Suprapubic skin (tissue), 4 donors: ENCODE results near the gene CASKIN2.

Experiments used
- POLR2A ChIP-seq, 2 donors: fragments of 450-650 bp; IDR thresholded peaks; one replicate each; pipeline ENCODE4 v1.6.1; 2017; ENCODE audit warnings: antibody characterized with exemption in 2 of 2, mild to moderate bottlenecking in 2 of 2, moderate library complexity in 2 of 2
- POLR2AphosphoS5 ChIP-seq, 3 donors: sonication (generic); formaldehyde crosslinking; IDR thresholded peaks; one replicate each; pipeline ENCODE4 v1.6.1; 2017; ENCODE audit warnings: antibody characterized with exemption in 3 of 3
- TF ChIP-seq, protein P1 (sequence below), 2 donors: fragments of 200-600 bp in 1 of 2; fragments of 450-650 bp in 1 of 2; sonication (generic) in 1 of 2; IDR thresholded peaks; one replicate each; pipeline ENCODE4 v1.5.1; 2016 to 2019; ENCODE audit warnings: antibody characterized with exemption in 2 of 2, mild to moderate bottlenecking in 1 of 2, moderate library complexity in 1 of 2

DNA sequence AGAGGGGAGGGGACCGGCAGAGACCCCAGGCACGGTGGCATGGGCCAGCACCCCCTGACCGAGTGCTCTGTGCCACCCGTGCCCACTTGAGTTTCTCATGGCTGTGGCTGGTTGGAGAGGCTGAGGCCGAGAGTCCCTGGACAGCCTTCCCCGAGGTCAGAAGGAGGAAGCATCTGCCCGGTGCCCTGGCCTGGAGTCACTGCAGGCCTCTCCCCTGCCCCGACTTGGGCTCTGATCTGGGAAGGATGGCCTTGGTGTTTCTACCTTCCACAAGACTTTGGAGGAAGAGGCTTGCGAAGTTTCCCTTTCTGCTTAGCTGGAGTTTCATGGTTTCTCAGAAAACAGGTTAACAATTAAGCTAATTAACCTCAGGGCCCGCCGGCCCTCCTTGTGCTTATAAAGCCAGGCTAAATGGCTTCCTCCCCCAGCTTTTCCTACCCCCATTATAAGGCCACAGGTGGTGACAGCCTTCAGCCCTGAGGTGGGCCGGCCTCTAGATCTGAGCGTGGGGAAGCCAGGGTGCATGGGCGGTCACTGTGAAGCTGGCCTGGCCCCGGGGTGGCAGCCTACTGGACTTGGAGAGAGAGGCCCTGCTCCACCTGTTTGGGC is 27.5 kb upstream of the CASKIN2 start:
- TF ChIP-seq, protein P1, sequence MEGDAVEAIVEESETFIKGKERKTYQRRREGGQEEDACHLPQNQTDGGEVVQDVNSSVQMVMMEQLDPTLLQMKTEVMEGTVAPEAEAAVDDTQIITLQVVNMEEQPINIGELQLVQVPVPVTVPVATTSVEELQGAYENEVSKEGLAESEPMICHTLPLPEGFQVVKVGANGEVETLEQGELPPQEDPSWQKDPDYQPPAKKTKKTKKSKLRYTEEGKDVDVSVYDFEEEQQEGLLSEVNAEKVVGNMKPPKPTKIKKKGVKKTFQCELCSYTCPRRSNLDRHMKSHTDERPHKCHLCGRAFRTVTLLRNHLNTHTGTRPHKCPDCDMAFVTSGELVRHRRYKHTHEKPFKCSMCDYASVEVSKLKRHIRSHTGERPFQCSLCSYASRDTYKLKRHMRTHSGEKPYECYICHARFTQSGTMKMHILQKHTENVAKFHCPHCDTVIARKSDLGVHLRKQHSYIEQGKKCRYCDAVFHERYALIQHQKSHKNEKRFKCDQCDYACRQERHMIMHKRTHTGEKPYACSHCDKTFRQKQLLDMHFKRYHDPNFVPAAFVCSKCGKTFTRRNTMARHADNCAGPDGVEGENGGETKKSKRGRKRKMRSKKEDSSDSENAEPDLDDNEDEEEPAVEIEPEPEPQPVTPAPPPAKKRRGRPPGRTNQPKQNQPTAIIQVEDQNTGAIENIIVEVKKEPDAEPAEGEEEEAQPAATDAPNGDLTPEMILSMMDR (IDR thresholded peaks at IDR 0.05) = no peak
- TF ChIP-seq POLR2A (IDR thresholded peaks at IDR 0.05) = no peak
- no peak for TF ChIP-seq POLR2AphosphoS5 (IDR thresholded peaks at IDR 0.05)
